Stomach (tissue), 9 donors: ENCODE data around the gene RCL1. TPM values are rescaled to one million over a fixed set of nuclear protein-coding genes. Genes with fewer than 3 reads are reported as not detected.

Source experiments
- DNase-seq, 2 donors: peaks; one replicate each; pipeline versions ENCODE4 v3.0.0 to v3.0.0-alpha.2; 2013 to 2019
- H3K27ac ChIP-seq, 5 donors: fragments of 200-600 bp in 4 of 5; sonication (generic) in 4 of 5; one replicate each; pipeline ENCODE4 v1.5.1; 2013 to 2019; ENCODE audit warnings: mild to moderate bottlenecking in 1 of 5, moderate library complexity in 1 of 5
- H3K27me3 ChIP-seq, 3 donors: fragments of 200-600 bp; sonication (generic); one replicate each; pipeline ENCODE4 v1.5.1; 2017 to 2019; ENCODE audit warnings: mixed run types in 1 of 3
- H3K36me3 ChIP-seq, 4 donors: fragments of 200-600 bp; sonication (generic); 1 replicate in 3 of 4; 2 replicates in 1 of 4; pipeline ENCODE4 v1.5.1; 2016 to 2019
- H3K4me1 ChIP-seq, 4 donors: fragments of 200-600 bp; sonication (generic); one replicate each; pipeline ENCODE4 v1.5.1; 2016 to 2019
- H3K4me3 ChIP-seq, 4 donors: fragments of 200-600 bp; sonication (generic) in 3 of 4; one replicate each; pipeline ENCODE4 v1.5.1; 2016 to 2019; ENCODE audit warnings: mild to moderate bottlenecking in 1 of 4
- H3K9me3 ChIP-seq, 4 donors: fragments of 200-600 bp; sonication (generic); one replicate each; pipeline ENCODE4 v1.5.1; 2016 to 2019
- EP300 ChIP-seq: sonication (generic); formaldehyde crosslinking; IDR thresholded peaks from one replicate; pipeline ENCODE4 v1.6.1; 2017; ENCODE audit warnings: antibody characterized with exemption
- POLR2A ChIP-seq, 4 donors: fragments of 450-650 bp; IDR thresholded peaks; one replicate each; pipeline ENCODE4 v1.6.1; 2016; ENCODE audit warnings: antibody characterized with exemption in 4 of 4, control low read depth in 2 of 4, mild to moderate bottlenecking in 1 of 4, moderate library complexity in 1 of 4
- POLR2AphosphoS5 ChIP-seq, 3 donors: sonication (generic); formaldehyde crosslinking; IDR thresholded peaks; one replicate each; pipeline ENCODE4 v1.6.1; 2016; ENCODE audit warnings: antibody characterized with exemption in 3 of 3
- WGBS, 5 donors: extraction: QIAGEN DNeasy Blood & Tissue Kit in 3 of 5; methylation state at CpG; one replicate each; pipeline versions ENCODE4 v1.1.5 to v1.1.7; 2013 to 2018; 5-methylcytosine and 5-hydroxymethylcytosine counted together
- intact Hi-C: fragments of 100-400 bp; cut with DNase I; formaldehyde crosslinking; loops from one replicate; pipeline ENCODE4 v1.15.1; 2023; ENCODE audit warnings: low total_unique reads
- polyA plus RNA-seq, 3 donors: library from polyadenylated mRNA; stranded (reverse); fragments of 200-250 nt; gene quantifications; one replicate each; pipeline ENCODE4 v1.2.3, GENCODE V29; 2013
- total RNA-seq, 5 donors: library from RNA; depleted of rRNA; stranded (reverse); fragments of >200 nt; gene quantifications; one replicate each; pipeline versions ENCODE4 v1.1.0 to v1.2.3, GENCODE V29; 2014 to 2016
- TF ChIP-seq, protein P1 (sequence below), 7 experiments: fragments of 450-650 bp in 4 of 7; fragments of 200-600 bp in 3 of 7; sonication (generic) in 3 of 7; IDR thresholded peaks; one replicate each; pipeline ENCODE4 v1.5.1; 2016 to 2019; ENCODE audit warnings: antibody characterized with exemption in 7 of 7, control low read depth in 2 of 7, mild to moderate bottlenecking in 1 of 7
- donor health status: healthy with polysubstance abuse.
- donor health status: Bipolar disorder and iron deficiency.
- donor health status: healthy.

The RCL1 gene
- total and polyA plus RNA-seq, 8 donors: 11.7 to 38.7 (median 14.5) TPM

DNA sequence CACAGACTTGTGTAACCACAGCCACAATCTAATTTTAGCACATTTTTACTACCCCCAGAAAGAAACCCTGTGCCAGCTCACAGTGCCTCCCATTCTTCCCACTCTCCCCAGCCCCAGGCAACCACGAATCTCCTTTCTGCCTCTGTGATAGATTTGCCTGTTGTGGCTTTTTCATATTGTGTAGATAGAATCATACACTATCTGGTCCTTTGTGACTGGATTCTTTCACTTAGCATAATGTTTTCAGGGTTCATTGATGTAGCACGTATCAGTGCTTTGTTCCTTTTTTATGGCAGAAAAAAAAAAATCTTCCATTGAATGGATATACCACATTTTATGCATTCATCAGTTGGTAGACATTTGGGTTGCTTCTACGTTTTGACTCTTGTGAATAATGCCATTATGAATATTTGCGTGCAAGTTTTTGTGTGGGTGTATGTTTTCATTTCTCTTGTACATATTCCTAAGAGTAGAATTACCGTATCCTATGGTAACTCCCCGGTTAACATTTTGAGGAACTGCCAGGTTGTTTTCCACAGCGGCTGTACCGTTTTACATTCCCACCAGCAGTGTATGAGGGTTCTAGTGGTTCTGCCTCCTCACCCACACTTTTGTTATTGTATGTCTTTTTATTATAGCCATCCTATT lies 64.5 kb downstream of the RCL1 start:
- no peak for TF ChIP-seq POLR2A (IDR thresholded peaks at IDR 0.05)
- no peak for TF ChIP-seq EP300
- TF ChIP-seq, protein P1, sequence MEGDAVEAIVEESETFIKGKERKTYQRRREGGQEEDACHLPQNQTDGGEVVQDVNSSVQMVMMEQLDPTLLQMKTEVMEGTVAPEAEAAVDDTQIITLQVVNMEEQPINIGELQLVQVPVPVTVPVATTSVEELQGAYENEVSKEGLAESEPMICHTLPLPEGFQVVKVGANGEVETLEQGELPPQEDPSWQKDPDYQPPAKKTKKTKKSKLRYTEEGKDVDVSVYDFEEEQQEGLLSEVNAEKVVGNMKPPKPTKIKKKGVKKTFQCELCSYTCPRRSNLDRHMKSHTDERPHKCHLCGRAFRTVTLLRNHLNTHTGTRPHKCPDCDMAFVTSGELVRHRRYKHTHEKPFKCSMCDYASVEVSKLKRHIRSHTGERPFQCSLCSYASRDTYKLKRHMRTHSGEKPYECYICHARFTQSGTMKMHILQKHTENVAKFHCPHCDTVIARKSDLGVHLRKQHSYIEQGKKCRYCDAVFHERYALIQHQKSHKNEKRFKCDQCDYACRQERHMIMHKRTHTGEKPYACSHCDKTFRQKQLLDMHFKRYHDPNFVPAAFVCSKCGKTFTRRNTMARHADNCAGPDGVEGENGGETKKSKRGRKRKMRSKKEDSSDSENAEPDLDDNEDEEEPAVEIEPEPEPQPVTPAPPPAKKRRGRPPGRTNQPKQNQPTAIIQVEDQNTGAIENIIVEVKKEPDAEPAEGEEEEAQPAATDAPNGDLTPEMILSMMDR (IDR thresholded peaks at IDR 0.05): no peak
- TF ChIP-seq POLR2AphosphoS5 (IDR thresholded peaks at IDR 0.05): no peak
- WGBS, 5 donors: 77 to 86% (median 79%) methylated on average over 8 of the region's 8 CpGs
- intact Hi-C loops: no loop called here
- peaks cover 0 to 6% (median 0%) of the 10 kb centered on the region in 4 donors for H3K4me1 ChIP-seq
- no peaks in the 10 kb centered on the region for H3K9me3 ChIP-seq
- DNase-seq: no peak
- H3K4me3 ChIP-seq: no peak overlapping the region
- no peaks in the 10 kb centered on the region for H3K27me3 ChIP-seq
- H3K27ac ChIP-seq: no peak overlapping the region
- H3K36me3 ChIP-seq: peaks cover 9 to 83% (median 61%) of the 10 kb centered on the region in 4 donors

DNA sequence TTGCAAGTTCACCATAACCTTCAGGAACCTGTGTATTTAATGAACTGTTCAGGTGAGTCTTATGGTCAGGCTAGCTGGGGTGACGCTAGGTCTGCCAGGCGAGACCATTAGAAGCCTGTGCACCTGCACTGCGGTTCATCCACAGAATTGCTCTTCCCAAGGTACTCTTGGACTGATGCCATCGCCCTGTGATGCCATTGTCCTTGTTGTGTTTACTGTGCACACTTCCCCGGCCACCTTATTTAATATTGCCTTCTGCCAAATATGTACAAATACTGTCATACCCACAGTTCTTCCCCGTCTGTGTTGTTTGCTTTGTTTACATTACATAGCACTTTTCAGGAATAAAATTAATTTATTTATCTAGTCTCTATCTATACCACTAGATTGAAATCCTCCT lies 66.3 kb downstream of the RCL1 start:
- H3K4me1 ChIP-seq: peaks cover 0 to 6% (median 0%) of the 10 kb centered on the region in 4 donors
- H3K27me3 ChIP-seq: no peaks in the 10 kb centered on the region
- no peak for TF ChIP-seq POLR2AphosphoS5 (IDR thresholded peaks at IDR 0.05)
- TF ChIP-seq EP300: no peak
- TF ChIP-seq, protein P1 (IDR thresholded peaks at IDR 0.05): no peak
- TF ChIP-seq POLR2A (IDR thresholded peaks at IDR 0.05): no peak
- WGBS, 5 donors: 86 to 91% (median 89%) methylated on average over 6 of the region's 6 CpGs
- no peak for DNase-seq
- intact Hi-C loops: no loop called here
- no peaks in the 10 kb centered on the region for H3K9me3 ChIP-seq
- no peak overlapping the region for H3K27ac ChIP-seq
- H3K4me3 ChIP-seq: no peak overlapping the region
- peaks cover 9 to 66% (median 44%) of the 10 kb centered on the region in 4 donors for H3K36me3 ChIP-seq

DNA sequence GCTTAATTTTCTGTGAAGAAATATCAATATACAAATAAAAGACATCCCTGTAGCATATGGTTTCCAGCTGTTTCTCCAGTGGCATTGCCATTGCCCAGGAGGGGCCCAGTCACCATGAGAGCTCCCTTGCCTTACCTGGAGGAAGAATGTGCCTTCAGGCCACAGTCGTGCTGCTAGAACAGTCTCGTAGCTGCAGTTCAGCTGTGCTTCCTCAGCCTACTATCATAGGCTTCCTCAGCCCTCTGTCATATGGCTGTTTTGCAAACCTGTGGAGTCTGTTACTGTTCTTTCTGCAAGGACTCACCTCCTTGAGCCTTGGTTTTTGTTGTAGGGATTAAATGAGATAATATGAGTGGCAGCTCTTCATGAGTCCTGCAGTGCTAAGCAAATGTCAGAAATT lies 67.6 kb downstream of the RCL1 start:
- Histone ChIP-seq H3K27me3 (no peaks in the 10 kb centered on the region), H3K4me3 (no peak overlapping the region), H3K4me1 (peaks cover 0 to 6% (median 0%) of the 10 kb centered on the region in 4 donors), H3K9me3 (no peaks in the 10 kb centered on the region), H3K27ac (no peak overlapping the region), H3K36me3 (peaks cover 9 to 55% (median 40%) of the 10 kb centered on the region in 4 donors)
- intact Hi-C loops: no loop called here
- 48 to 96% (median 79%) methylated on average over 2 of the region's 2 CpGs for WGBS, 5 donors
- TF ChIP-seq POLR2A (IDR thresholded peaks at IDR 0.05) (no peak), POLR2AphosphoS5 (IDR thresholded peaks at IDR 0.05) (no peak)
- TF ChIP-seq, protein P1 (IDR thresholded peaks at IDR 0.05): no peak
- no peak for DNase-seq

DNA sequence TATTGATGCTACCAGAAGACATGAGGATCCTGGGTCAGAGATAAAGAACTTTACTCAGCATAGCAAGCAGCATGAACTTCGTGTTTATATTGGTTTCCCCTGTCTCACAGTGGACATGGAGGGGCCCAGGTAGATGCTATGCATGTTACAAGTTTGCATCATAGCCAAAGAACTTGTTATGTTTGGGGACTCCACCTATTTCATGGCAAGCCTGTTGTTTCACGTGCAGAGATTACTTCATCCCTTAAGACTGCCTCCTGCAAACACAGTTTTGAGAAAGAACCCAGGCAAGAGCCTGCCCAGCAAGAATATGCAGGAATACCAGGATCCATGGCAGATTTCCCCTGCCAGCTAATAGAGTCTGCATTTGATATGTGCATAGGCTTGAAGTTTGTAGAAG lies 68.4 kb downstream of the RCL1 start:
- H3K4me3 ChIP-seq: no peak overlapping the region
- no peaks in the 10 kb centered on the region for H3K9me3 ChIP-seq
- TF ChIP-seq EP300: no peak
- TF ChIP-seq, protein P1 (IDR thresholded peaks at IDR 0.05): no peak
- TF ChIP-seq POLR2A (IDR thresholded peaks at IDR 0.05): no peak
- TF ChIP-seq POLR2AphosphoS5 (IDR thresholded peaks at IDR 0.05): no peak
- intact Hi-C loops: no loop called here
- H3K27me3 ChIP-seq: no peaks in the 10 kb centered on the region
- H3K27ac ChIP-seq: no peak overlapping the region
- H3K36me3 ChIP-seq: peaks cover 9 to 52% (median 40%) of the 10 kb centered on the region in 4 donors
- no peak for DNase-seq
- WGBS, 5 donors: 71 to 79% (median 75%) methylated on average over 2 of the region's 2 CpGs
- H3K4me1 ChIP-seq: peaks cover 0 to 6% (median 0%) of the 10 kb centered on the region in 4 donors
